B cell (primary cell): Measurements from ENCODE around the gene EGFL6. TPM values are rescaled to one million over a fixed set of nuclear protein-coding genes. Genes with fewer than 3 reads are reported as not detected.

Experiments
- ATAC-seq: fragments of 200-7000 bp; cut with Tn5 transposase; one replicate; pipeline ENCODE4 v1.10.0; 2021; ENCODE audit warnings: low read depth, mild to moderate bottlenecking, moderate number of reproducible peaks, moderate library complexity
- CTCF ChIA-PET: fragments of 350-600 bp; sonication (Branson Sonifier 250); formaldehyde crosslinking; loops from one replicate; lab custom pipeline; 2021; ENCODE audit warnings: antibody characterized with exemption, inconsistent platforms; lab: Charles Lee
- POLR2A ChIA-PET: fragments of 350-600 bp; sonication (Branson Sonifier 250); formaldehyde crosslinking; loops from one replicate; lab custom pipeline; 2021; ENCODE audit warnings: antibody characterized with exemption; lab: Charles Lee
- DNase-seq: peaks from one replicate; pipeline ENCODE4 v3.0.0; 2013
- H2AFZ ChIP-seq: 2 replicates; pipeline ENCODE4 v1.6.1; 2012; ENCODE audit warnings: mild to moderate bottlenecking, low read depth, low read length; ENCODE audit not compliant: insufficient read depth, poor library complexity, severe bottlenecking
- H3K27ac ChIP-seq, 2 donors: 1 replicate in 1 of 2; 2 replicates in 1 of 2; pipeline ENCODE4 v1.5.1; 2012 to 2013; ENCODE audit warnings: low read length in 2 of 2, mild to moderate bottlenecking in 2 of 2, moderate library complexity in 1 of 2
- H3K27me3 ChIP-seq, 4 experiments: fragments of 200-600 bp in 1 of 4; sonication (generic) in 1 of 4; replicated peaks in 1 of 4; 1 replicate in 2 of 4; 2 replicates in 2 of 4; pipeline versions ENCODE4 v1.6.1 to v1.7.0; 2013 to 2016; ENCODE audit warnings: low read length in 3 of 4, mild to moderate bottlenecking in 2 of 4, mixed read lengths in 1 of 4, moderate library complexity in 1 of 4; ENCODE audit not compliant: insufficient read depth in 4 of 4, control insufficient read depth in 3 of 4; ENCODE audit errors: control extremely low read depth in 1 of 4
- H3K36me3 ChIP-seq, 2 experiments: replicated peaks in 1 of 2; 1 replicate in 1 of 2; 2 replicates in 1 of 2; pipeline versions ENCODE4 v1.6.1 to v1.7.1; 2013; ENCODE audit warnings: low read length in 1 of 2; ENCODE audit not compliant: insufficient read depth in 2 of 2, control insufficient read depth in 1 of 2; ENCODE audit errors: control extremely low read depth in 1 of 2, extremely low read depth in 1 of 2
- H3K4me1 ChIP-seq, 2 donors: fragments of 200-600 bp in 1 of 2; sonication (generic) in 1 of 2; 1 replicate in 1 of 2; 2 replicates in 1 of 2; pipeline versions ENCODE4 v1.5.1 to v1.6.1; 2013 to 2017; ENCODE audit warnings: low read length in 2 of 2; ENCODE audit not compliant: control insufficient read depth in 2 of 2, insufficient read depth in 2 of 2
- H3K4me2 ChIP-seq: replicated peaks from 2 replicates; pipeline ENCODE3; 2012; ENCODE audit warnings: mild to moderate bottlenecking, low read depth, low read length; ENCODE audit not compliant: poor library complexity, severe bottlenecking
- H3K4me3 ChIP-seq, 5 experiments: fragments of 200-600 bp in 1 of 5; sonication (generic) in 1 of 5; 1 replicate in 3 of 5; 2 replicates in 2 of 5; pipeline versions ENCODE4 v1.5.1 to v1.7.0; 2011 to 2016; ENCODE audit warnings: low read length in 4 of 5, mild to moderate bottlenecking in 4 of 5, low read depth in 2 of 5, control low read depth in 1 of 5, moderate library complexity in 1 of 5; ENCODE audit not compliant: insufficient read depth in 1 of 5; ENCODE audit errors: control extremely low read depth in 1 of 5, extremely low read depth in 1 of 5
- H3K79me2 ChIP-seq: fragments of 200-600 bp; sonication (generic); one replicate; pipeline ENCODE4 v1.6.0; 2016; ENCODE audit warnings: low read length; ENCODE audit not compliant: control insufficient read depth, insufficient read depth
- H3K9ac ChIP-seq: fragments of 200-600 bp; sonication (generic); 2 replicates; pipeline ENCODE4 v1.6.1; 2017; ENCODE audit warnings: mild to moderate bottlenecking, low read length, moderate library complexity
- H3K9me3 ChIP-seq, 3 donors: one replicate each; pipeline versions ENCODE4 v1.6.1 to v1.7.1; 2013; ENCODE audit warnings: low read length in 2 of 3; ENCODE audit not compliant: control insufficient read depth in 2 of 3, insufficient read depth in 1 of 3; ENCODE audit errors: control extremely low read depth in 1 of 3
- H4K20me1 ChIP-seq: 2 replicates; pipeline ENCODE4 v1.6.0; 2012; ENCODE audit warnings: mild to moderate bottlenecking, low read length; ENCODE audit not compliant: insufficient read depth, control insufficient read depth, poor library complexity, severe bottlenecking
- H3K27ac Mint-ChIP-seq: one replicate; pipeline ENCODE4 v1.8.0; 2021; ENCODE audit warnings: mixed read lengths
- H3K27me3 Mint-ChIP-seq: one replicate; pipeline ENCODE4 v1.8.0; 2021; ENCODE audit warnings: mixed read lengths
- H3K4me1 Mint-ChIP-seq: one replicate; pipeline ENCODE4 v1.8.0; 2021; ENCODE audit warnings: mixed read lengths
- H3K4me3 Mint-ChIP-seq: one replicate; pipeline ENCODE4 v1.8.0; 2021; ENCODE audit warnings: mixed read lengths
- H3K9me3 Mint-ChIP-seq: one replicate; pipeline ENCODE4 v1.8.0; 2022; ENCODE audit warnings: mixed read lengths; ENCODE audit not compliant: insufficient read depth
- CTCF ChIP-seq: fragments of 200-600 bp; IDR thresholded peaks from one replicate; pipeline ENCODE4 v1.8.0; 2022; ENCODE audit warnings: antibody characterized with exemption, mild to moderate bottlenecking
- EZH2 ChIP-seq: IDR thresholded peaks from 2 replicates; pipeline ENCODE4 v1.6.1; 2012; ENCODE audit warnings: borderline replicate concordance, low read depth, mild to moderate bottlenecking, moderate library complexity, low read length; ENCODE audit not compliant: insufficient read depth, poor library complexity, severe bottlenecking
- WGBS: methylation state at CpG from one replicate; pipeline ENCODE4 v1.1.5; 2013; ENCODE audit warnings: missing lambda C conversion rate; ENCODE audit not compliant: insufficient coverage; 5-methylcytosine and 5-hydroxymethylcytosine counted together
- intact Hi-C: fragments of 100-400 bp; cut with micrococcal nuclease; formaldehyde crosslinking; loops from one replicate; pipeline ENCODE4 v1.10.0; 2022
- polyA plus RNA-seq: library from polyadenylated mRNA; depleted of rRNA; stranded (reverse); fragments of >200 nt; gene quantifications from 2 replicates; pipeline ENCODE4 v1.2.3, GENCODE V29; 2012
- total RNA-seq, 2 donors: library from RNA; stranded (reverse); fragments of 120-200 nt in 1 of 2; gene quantifications; 1 replicate in 1 of 2; 2 replicates in 1 of 2; pipeline versions ENCODE4 v1.2.3 to v1.2.4, GENCODE V29; 2013 to 2022

The EGFL6 gene
- total and polyA plus RNA-seq, 2 donors (not counting 1 experiment from before 2014, with no cell fraction given): not detected

DNA sequence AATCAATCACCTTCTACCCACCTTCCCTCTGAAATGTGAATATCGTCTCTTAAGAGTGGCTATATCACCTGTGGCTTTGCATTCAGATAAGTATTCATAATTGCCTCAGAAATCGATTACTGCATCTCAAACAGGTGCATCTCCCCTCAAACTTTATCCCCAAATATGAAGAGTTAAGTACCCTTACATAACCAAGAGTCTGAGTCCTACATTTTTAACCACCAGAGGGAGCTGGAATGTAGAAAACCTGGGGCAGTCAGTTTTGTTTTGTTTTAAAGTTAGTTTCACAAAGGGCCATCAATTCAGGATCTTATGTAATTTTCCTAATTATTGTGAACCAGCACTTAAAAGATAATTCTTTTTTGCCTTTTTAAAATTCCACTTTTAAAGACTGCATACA, 89.2 kb downstream of the EGFL6 start:
- WGBS: no CpG with 5 or more reads among the region's 2 CpGs
- Mint-ChIP-seq H3K9me3 (no peaks in the 10 kb centered on the region), H3K27me3 (no peaks in the 10 kb centered on the region), H3K27ac (peak overlapping the region; percentile 61), H3K4me3 (no peak overlapping the region), H3K4me1 (peaks cover 12% of the 10 kb centered on the region)
- H3K79me2 ChIP-seq: peaks cover 19% of the 10 kb centered on the region
- no peak overlapping the region for H3K4me2 ChIP-seq
- no peaks in the 10 kb centered on the region for H3K9me3 ChIP-seq
- peaks cover 0 to 29% of the 10 kb centered on the region in 2 experiments for H3K36me3 ChIP-seq
- H3K9ac ChIP-seq: no peak overlapping the region
- H3K27ac ChIP-seq: peak overlapping the region in 1 of 2 donors; percentile 25
- H4K20me1 ChIP-seq: no peaks in the 10 kb centered on the region
- peak; percentile 62 for TF ChIP-seq CTCF
- no peak for TF ChIP-seq EZH2
- peaks cover 8 to 9% of the 10 kb centered on the region in 2 donors for H3K4me1 ChIP-seq
- POLR2A ChIA-PET: interaction anchor here (0.9 kb wide), 1 partner anchor 90 kb away, joined by 3 read pairs; no protein-coding TSS in a partner anchor
- intact Hi-C loops: loop anchor here (1.0 to 2.0 kb wide), 4 partner anchors 30 to 374 kb away; partner anchors contain the start of gene RAB9A
- ATAC-seq: no peak
- no peak overlapping the region for H3K4me3 ChIP-seq
- H2AFZ ChIP-seq: no peak overlapping the region
- H3K27me3 ChIP-seq: no peaks in the 10 kb centered on the region
- DNase-seq: peak; percentile 70
- CTCF ChIA-PET: interaction anchor here (0.6 to 1.6 kb wide), 10 partner anchors 11 to 373 kb away, joined by 3 to 6 read pairs (median 4); partner anchors contain the start of gene RAB9A

DNA sequence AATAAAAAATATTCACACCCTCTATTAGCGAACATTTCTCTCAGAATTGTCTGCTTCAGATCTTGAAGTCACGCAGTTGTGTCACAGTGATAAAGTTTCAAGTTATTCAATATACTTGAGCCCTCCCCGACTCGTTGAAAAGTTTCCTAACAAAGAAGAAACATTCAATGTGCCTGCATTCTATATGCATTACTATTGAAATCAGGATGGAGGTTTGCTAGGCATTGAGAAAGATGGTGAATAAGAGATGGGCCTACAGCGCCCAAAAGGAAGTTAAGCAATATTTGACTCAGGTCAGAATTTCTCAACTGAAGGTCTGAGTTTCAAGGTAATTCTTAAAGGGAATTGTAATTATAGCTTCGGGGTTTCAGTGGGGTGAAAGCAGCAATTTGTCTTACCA, 89.7 kb downstream of the EGFL6 start:
- Histone ChIP-seq H3K36me3 (peaks cover 0 to 33% of the 10 kb centered on the region in 2 experiments), H4K20me1 (no peaks in the 10 kb centered on the region), H2AFZ (peak overlapping the region; percentile 3), H3K4me1 (peaks cover 4 to 7% of the 10 kb centered on the region in 2 donors), H3K79me2 (peaks cover 19% of the 10 kb centered on the region), H3K4me3 (no peak overlapping the region), H3K4me2 (no peak overlapping the region), H3K27ac (peak overlapping the region in 1 of 2 donors; percentile 25), H3K9me3 (no peaks in the 10 kb centered on the region), H3K9ac (no peak overlapping the region), H3K27me3 (no peaks in the 10 kb centered on the region)
- H3K9me3 Mint-ChIP-seq: no peaks in the 10 kb centered on the region
- DNase-seq (no peak), ATAC-seq (no peak)
- TF ChIP-seq CTCF (no peak), EZH2 (no peak)
- H3K27me3 Mint-ChIP-seq: no peaks in the 10 kb centered on the region
- H3K4me1 Mint-ChIP-seq: peaks cover 12% of the 10 kb centered on the region
- no CpG with 5 or more reads among the region's 6 CpGs for WGBS
- ChIA-PET CTCF (interaction anchor here (0.6 to 1.6 kb wide), 10 partner anchors 10 to 373 kb away, joined by 3 to 6 read pairs (median 4); partner anchors contain the start of gene RAB9A), POLR2A (interaction anchor here (0.7 to 0.9 kb wide), 2 partner anchors 26 to 89 kb away, joined by 3 read pairs; no protein-coding TSS in a partner anchor)
- H3K27ac Mint-ChIP-seq: peak overlapping the region; percentile 61
- H3K4me3 Mint-ChIP-seq: no peak overlapping the region
- intact Hi-C loops: loop anchor here (2.0 kb wide), 2 partner anchors 30 to 194 kb away; partner anchors contain the start of gene RAB9A
